T-cell (primary cell): ENCODE measurements around the gene KIF22. TPM values are rescaled to one million over a fixed set of nuclear protein-coding genes. Genes with fewer than 3 reads are reported as not detected.
"Not testable (repeated sequence)": the region's sequence is repeated elsewhere in the genome, so short reads cannot be mapped to it uniquely, and the experiment has no call there.

Experiments
- ATAC-seq, 4 experiments: fragments of 200-7000 bp in 3 of 4; fragments of 150-1000 bp in 1 of 4; cut with Tn5 transposase; replicated peaks in 1 of 4; 1 replicate in 3 of 4; 2 replicates in 1 of 4; pipeline ENCODE4 v1.10.0; 2021; ENCODE audit warnings: moderate library complexity in 3 of 4, mild to moderate bottlenecking in 2 of 4, moderate number of reproducible peaks in 1 of 4
- CTCF ChIA-PET, 2 donors: fragments of 300-600 bp; sonication (Branson Sonifier 250); formaldehyde crosslinking; loops; one replicate each; lab custom pipeline; 2022; ENCODE audit warnings: antibody characterized with exemption in 2 of 2; lab: Charles Lee
- POLR2A ChIA-PET, 2 donors: fragments of 300-600 bp; sonication (Branson Sonifier 250); formaldehyde crosslinking; loops; one replicate each; lab custom pipeline; 2022; ENCODE audit warnings: antibody characterized with exemption in 2 of 2; lab: Charles Lee
- DNase-seq, 35 experiments: peaks; one replicate each; pipeline versions ENCODE4 v3.0.0 to v3.0.0-alpha.2; 2013 to 2023
- H3K27ac ChIP-seq: one replicate; pipeline ENCODE4 v1.5.1; 2013; ENCODE audit warnings: low read length
- H3K27me3 ChIP-seq, 2 experiments: replicated peaks in 1 of 2; 1 replicate in 1 of 2; 2 replicates in 1 of 2; pipeline versions ENCODE4 v1.6.1 to v1.7.0; 2013; ENCODE audit warnings: low read length in 1 of 2, mixed read lengths in 1 of 2; ENCODE audit not compliant: control insufficient read depth in 2 of 2, insufficient read depth in 2 of 2; ENCODE audit errors: extremely low read depth in 1 of 2
- H3K36me3 ChIP-seq, 2 donors: 1 replicate in 1 of 2; 2 replicates in 1 of 2; pipeline versions ENCODE4 v1.6.1 to v1.7.0; 2013; ENCODE audit warnings: low read length in 1 of 2; ENCODE audit not compliant: control insufficient read depth in 2 of 2, insufficient read depth in 1 of 2; ENCODE audit errors: extremely low read depth in 1 of 2
- H3K4me1 ChIP-seq, 2 experiments: 1 replicate in 1 of 2; 2 replicates in 1 of 2; pipeline versions ENCODE4 v1.6.1 to v1.7.0; 2013; ENCODE audit warnings: low read length in 2 of 2, mixed read lengths in 1 of 2; ENCODE audit not compliant: insufficient read depth in 2 of 2, control insufficient read depth in 1 of 2; ENCODE audit errors: extremely low read depth in 1 of 2
- H3K4me3 ChIP-seq, 2 donors: 1 replicate in 1 of 2; 2 replicates in 1 of 2; pipeline versions ENCODE4 v1.5.1 to v1.7.0; 2013; ENCODE audit warnings: mild to moderate bottlenecking in 2 of 2, low read length in 1 of 2, moderate library complexity in 1 of 2; ENCODE audit not compliant: control insufficient read depth in 1 of 2; ENCODE audit errors: extremely low read depth in 1 of 2
- H3K9me3 ChIP-seq: 2 replicates; pipeline ENCODE4 v1.7.0; 2013
- H3K27ac Mint-ChIP-seq, 2 donors: one replicate each; pipeline ENCODE4 v1.8.0; 2020 to 2021; ENCODE audit warnings: mild to moderate bottlenecking in 2 of 2, mixed read lengths in 2 of 2
- H3K27me3 Mint-ChIP-seq, 2 donors: one replicate each; pipeline ENCODE4 v1.8.0; 2021 to 2022; ENCODE audit warnings: mixed read lengths in 2 of 2
- H3K36me3 Mint-ChIP-seq: one replicate; pipeline ENCODE4 v1.8.0; 2021; ENCODE audit warnings: mixed read lengths
- H3K4me1 Mint-ChIP-seq, 3 donors: one replicate each; pipeline ENCODE4 v1.8.0; 2020 to 2022; ENCODE audit warnings: mixed read lengths in 3 of 3, mild to moderate bottlenecking in 1 of 3
- H3K4me3 Mint-ChIP-seq, 3 donors: one replicate each; pipeline ENCODE4 v1.8.0; 2020 to 2022; ENCODE audit warnings: mild to moderate bottlenecking in 3 of 3, mixed read lengths in 3 of 3, moderate library complexity in 3 of 3
- H3K9me3 Mint-ChIP-seq, 3 donors: one replicate each; pipeline ENCODE4 v1.8.0; 2020 to 2022; ENCODE audit warnings: mixed read lengths in 3 of 3
- WGBS: methylation state at CpG from one replicate; pipeline ENCODE4 v1.1.5; 2013; ENCODE audit warnings: missing lambda C conversion rate; ENCODE audit not compliant: insufficient coverage; 5-methylcytosine and 5-hydroxymethylcytosine counted together
- total RNA-seq, 35 experiments: library from RNA in 6 of 35; stranded (reverse) in 6 of 35; fragments of 120-200 nt in 1 of 35; gene quantifications; one replicate each; pipeline versions ENCODE4 v1.2.1 to v1.2.4 and lab custom pipeline; 2013 to 2026

KIF22 gene
- total RNA-seq, 5 donors from 2014 or later (not counting 1 experiment from before 2014, with no cell fraction given): 84.1 to 95.2 (median 84.9) TPM

DNA sequence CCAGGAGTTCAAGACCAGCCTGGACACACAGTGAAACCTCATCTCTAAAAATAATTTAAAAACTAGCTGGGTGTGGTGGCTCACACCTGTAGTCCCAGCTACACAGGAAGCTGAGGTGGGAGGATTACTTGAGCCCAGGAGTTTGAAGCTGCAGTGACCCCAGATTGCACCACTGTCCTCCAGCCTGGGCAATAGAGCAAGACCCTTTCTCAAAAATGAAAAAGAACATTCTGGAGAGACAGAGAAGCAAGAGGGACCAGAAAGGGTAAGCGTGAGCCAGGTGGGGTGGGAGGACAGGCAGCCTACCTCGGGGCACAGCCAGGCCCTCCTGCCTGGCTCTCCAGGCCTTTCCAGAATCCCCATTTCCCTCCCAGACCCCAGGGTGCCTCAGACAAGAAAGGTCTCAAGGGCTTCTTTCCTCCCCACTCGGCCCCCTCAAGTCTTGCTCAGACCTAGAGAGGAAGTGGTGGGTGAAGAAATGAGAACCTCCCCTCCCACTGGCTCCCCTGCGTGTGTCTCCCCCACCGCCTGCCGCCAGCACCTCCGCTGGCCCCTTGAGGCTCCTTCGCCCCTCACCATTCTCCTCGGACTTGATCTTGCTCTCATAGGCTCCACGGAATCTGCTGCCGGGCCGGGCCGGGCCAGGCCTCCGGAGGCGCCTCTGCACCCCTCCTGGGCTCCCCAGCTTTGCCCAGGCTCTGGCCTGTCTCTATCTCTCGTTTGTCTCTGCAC lies 45.3 kb upstream of the KIF22 start:
- ATAC-seq (peak; percentile 47 to 71 (median 69)), DNase-seq (peak in 33 of 35 experiments; percentile 25 to 70 (median 50))
- peaks cover 48 to 80% of the 10 kb centered on the region in 2 experiments for H3K4me1 ChIP-seq
- Mint-ChIP-seq H3K27me3 (peaks cover 0 to 2% of the 10 kb centered on the region in 2 donors), H3K4me3 (peak overlapping the region; percentile 98 to 99 (median 98)), H3K9me3 (no peaks in the 10 kb centered on the region), H3K36me3 (peaks cover 58% of the 10 kb centered on the region), H3K4me1 (peaks cover 70 to 76% (median 71%) of the 10 kb centered on the region in 3 donors), H3K27ac (peak overlapping the region; percentile 98 to 99)
- H3K36me3 ChIP-seq: peaks cover 12 to 44% of the 10 kb centered on the region in 2 donors
- ChIA-PET POLR2A (interaction anchor here in 1 of 2 donors (1.0 kb wide), 1 partner anchor 9 kb away, joined by 3 read pairs; no protein-coding TSS in a partner anchor), CTCF (interaction anchor here in 1 of 2 donors (0.6 to 3.3 kb wide), 4 partner anchors 44 to 71 kb away, joined by 5 to 15 read pairs (median 10); partner anchors contain the start of genes KIF22 and PAGR1)
- no peaks in the 10 kb centered on the region for H3K9me3 ChIP-seq
- peak overlapping the region; percentile 98 for H3K27ac ChIP-seq
- no peaks in the 10 kb centered on the region for H3K27me3 ChIP-seq
- H3K4me3 ChIP-seq: peak overlapping the region; percentile 80 to 94
- under 1% methylated on average over 13 of the region's 16 CpGs for WGBS

DNA sequence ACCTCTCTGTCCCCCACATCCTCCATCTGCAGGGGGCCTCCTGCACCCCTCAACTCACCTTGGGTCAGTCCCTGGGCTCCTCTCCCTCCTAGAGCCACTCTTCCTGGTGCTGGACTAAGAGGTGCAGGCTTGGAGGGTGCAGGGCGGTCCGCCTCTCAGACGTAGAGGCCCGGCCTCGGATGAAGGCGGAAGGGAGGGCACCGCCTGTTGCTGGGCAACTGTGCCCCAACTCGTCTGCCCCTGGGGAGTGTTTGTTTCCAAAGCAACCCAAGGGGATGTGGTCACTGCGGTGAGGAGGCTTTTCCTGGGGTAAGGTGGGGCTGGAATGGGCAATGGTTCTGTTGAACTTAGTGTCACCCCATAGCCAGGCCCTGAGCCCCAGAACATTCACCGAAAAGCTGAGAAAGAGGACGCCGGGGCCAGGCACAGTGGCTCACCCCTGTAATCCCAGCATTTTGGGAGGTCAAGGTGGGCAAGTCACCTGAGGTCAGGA lies 44.7 kb upstream of the KIF22 start, which contains the start of gene C16orf54:
C16orf54 (minus strand) TSS at position 138 of the 493 bp plus-strand sequence. CDS start 1,039 bp downstream, outside the sequence.
- ATAC-seq: peak; percentile 83 to 89 (median 86)
- Histone ChIP-seq H3K36me3 (peaks cover 12 to 44% of the 10 kb centered on the region in 2 donors), H3K4me3 (peak within 1 kb of the TSS; percentile 80 to 94), H3K4me1 (peaks cover 44 to 74% of the 10 kb centered on the region in 2 experiments), H3K9me3 (no peaks in the 10 kb centered on the region), H3K27me3 (no peaks in the 10 kb centered on the region), H3K27ac (peak within 1 kb of the TSS; percentile 98)
- ChIA-PET CTCF (interaction anchor here (0.6 to 3.3 kb wide), 4 partner anchors 44 to 70 kb away, joined by 3 to 15 read pairs (median 10); partner anchors contain the start of genes KIF22 (in 1 of the 2) and PAGR1 (in 1 of the 2)), POLR2A (interaction anchor here (0.6 to 1.0 kb wide), 7 partner anchors 8 to 70 kb away, joined by 3 to 12 read pairs (median 4); partner anchors contain the start of genes KIF22 (in 1 of the 2) and PAGR1 (in 1 of the 2))
- Mint-ChIP-seq H3K27me3 (peaks cover 0 to 2% of the 10 kb centered on the region in 2 donors), H3K9me3 (no peaks in the 10 kb centered on the region), H3K4me1 (peaks cover 64 to 70% (median 65%) of the 10 kb centered on the region in 3 donors), H3K4me3 (peak within 1 kb of the TSS; percentile 98 to 99 (median 98)), H3K36me3 (peaks cover 52% of the 10 kb centered on the region), H3K27ac (peak within 1 kb of the TSS; percentile 98 to 99)
- 0% methylated on average over 9 of the region's 12 CpGs for WGBS
- peak; percentile 86 to 97 (median 94) for DNase-seq

DNA sequence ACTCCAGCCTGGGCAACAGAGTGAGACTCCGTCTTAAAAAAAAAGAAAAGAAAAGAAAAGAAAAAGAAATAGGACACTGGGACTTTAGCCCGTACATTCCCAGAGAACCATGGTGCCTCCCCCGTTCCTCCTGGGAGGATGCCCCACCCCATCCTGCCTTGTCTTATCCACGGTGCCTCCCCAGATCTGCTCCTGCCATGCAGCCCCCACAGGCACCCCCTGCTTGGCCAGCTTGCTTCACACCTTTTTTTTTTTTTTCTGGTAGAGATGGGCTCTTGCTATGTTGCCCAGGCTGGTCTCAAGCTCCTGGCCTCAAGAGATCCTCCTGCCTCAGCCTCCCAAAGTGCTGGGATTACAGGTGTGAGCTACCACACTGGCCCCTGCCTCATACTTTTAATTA lies 44.0 kb upstream of the KIF22 start:
- not testable (repeated sequence) for H3K9me3 Mint-ChIP-seq, H3K27me3 ChIP-seq, ATAC-seq, H3K9me3 ChIP-seq, H3K27me3 Mint-ChIP-seq
- peak in 1 of 35 experiments; percentile 45 for DNase-seq
- H3K4me3 Mint-ChIP-seq: peak overlapping the region; percentile 98 to 99 (median 98)
- Histone ChIP-seq H3K4me1 (peaks cover 38 to 68% of the 10 kb centered on the region in 2 experiments), H3K27ac (peak overlapping the region; percentile 98), H3K36me3 (peaks cover 12 to 41% of the 10 kb centered on the region in 2 donors), H3K4me3 (peak overlapping the region; percentile 80 to 94)
- WGBS: 24% methylated on average over 2 of the region's 4 CpGs
- H3K36me3 Mint-ChIP-seq: peaks cover 46% of the 10 kb centered on the region
- peak overlapping the region; percentile 98 to 99 for H3K27ac Mint-ChIP-seq
- ChIA-PET CTCF (interaction anchor here (0.6 to 3.3 kb wide), 4 partner anchors 44 to 69 kb away, joined by 3 to 15 read pairs (median 10); partner anchors contain the start of genes KIF22 (in 1 of the 2) and PAGR1 (in 1 of the 2)), POLR2A (interaction anchor here (0.6 to 1.0 kb wide), 9 partner anchors 7 to 69 kb away, joined by 3 to 12 read pairs (median 5); partner anchors contain the start of genes KIF22 (in 2 of the 2) and PAGR1 (in 1 of the 2))
- peaks cover 58 to 66% (median 59%) of the 10 kb centered on the region in 3 donors for H3K4me1 Mint-ChIP-seq

DNA sequence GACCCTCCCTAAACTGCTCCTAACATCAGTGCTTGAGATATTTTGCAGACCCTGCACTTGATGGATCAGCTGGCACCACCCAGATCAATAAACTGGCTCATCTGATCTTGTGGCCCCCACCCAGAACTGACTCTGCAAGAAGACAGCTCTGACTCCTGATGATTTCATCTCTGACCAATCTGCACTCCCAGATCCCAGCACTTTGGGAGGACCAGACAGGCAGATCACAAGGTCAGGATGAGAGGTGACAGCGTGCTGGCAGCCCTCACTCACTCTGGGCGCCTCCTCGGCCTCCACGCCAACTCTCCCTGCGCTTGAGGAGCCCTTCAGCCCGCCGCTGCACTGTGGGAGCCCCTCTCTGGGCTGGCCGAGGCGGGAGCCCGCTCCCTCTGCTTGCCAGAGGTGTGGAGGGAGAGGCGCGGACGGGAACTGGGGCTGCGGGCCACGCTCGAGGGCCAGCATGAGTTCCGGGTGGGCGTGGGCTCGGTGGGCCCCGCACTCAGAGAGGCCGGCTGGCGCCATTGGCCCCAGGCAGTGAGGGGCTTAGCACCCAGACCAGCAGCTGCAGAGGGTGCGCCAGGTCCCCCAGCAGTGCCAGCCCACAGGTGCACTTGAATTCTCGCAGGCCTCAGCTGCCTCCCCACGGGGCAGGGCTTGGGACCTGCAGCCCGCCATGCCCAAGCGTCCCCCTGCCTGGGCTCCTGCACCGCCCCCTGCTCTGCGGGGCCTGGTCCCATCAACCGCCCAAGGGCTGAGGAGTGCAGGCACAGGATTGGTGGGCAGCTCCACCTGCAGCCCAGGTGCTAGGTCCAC lies 42.4 kb upstream of the KIF22 start:
- peak overlapping the region; percentile 98 to 99 for H3K27ac Mint-ChIP-seq
- peaks cover 42 to 51% (median 43%) of the 10 kb centered on the region in 3 donors for H3K4me1 Mint-ChIP-seq

DNA sequence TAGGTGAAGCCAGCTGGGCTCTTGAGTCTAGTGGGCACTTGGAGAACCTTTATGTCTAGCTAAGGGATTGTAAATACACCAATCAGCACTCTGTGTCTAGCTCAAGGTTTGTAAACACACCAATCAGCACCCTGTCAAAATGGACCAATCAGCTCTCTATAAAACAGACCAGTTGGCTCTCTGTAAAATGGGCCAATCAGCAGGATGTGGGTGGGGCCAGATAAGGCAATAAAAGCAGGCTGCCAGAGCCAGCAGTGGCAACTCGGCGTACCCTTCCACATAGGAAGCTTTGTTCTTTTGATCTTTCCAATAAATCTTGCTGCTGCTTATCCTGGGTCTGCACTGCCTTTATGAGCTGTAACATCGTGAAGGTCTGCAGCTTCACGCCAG lies 41.8 kb upstream of the KIF22 start:
- DNase-seq, H3K9me3 ChIP-seq, H3K27me3 ChIP-seq, H3K9me3 Mint-ChIP-seq, POLR2A ChIA-PET, H3K4me3 ChIP-seq, H3K27me3 Mint-ChIP-seq, ATAC-seq: not testable (repeated sequence)
- H3K4me1 ChIP-seq: peaks cover 24 to 46% of the 10 kb centered on the region in 2 experiments
- Mint-ChIP-seq H3K4me1 (peaks cover 36 to 48% (median 39%) of the 10 kb centered on the region in 3 donors), H3K36me3 (peaks cover 24% of the 10 kb centered on the region), H3K4me3 (peak overlapping the region in 1 of 3 donors; percentile 7), H3K27ac (peak overlapping the region; percentile 81 to 82)
- CTCF ChIA-PET: interaction anchor here in 1 of 2 donors (0.7 to 1.0 kb wide), 2 partner anchors 10 to 48 kb away, joined by 3 read pairs; no protein-coding TSS in a partner anchor
- H3K27ac ChIP-seq: peak overlapping the region; percentile 23
- 94% methylated on average over 4 of the region's 4 CpGs for WGBS
- H3K36me3 ChIP-seq: peaks cover 6 to 19% of the 10 kb centered on the region in 2 donors

More for the DNA sequence above, 42.4 kb upstream of the KIF22 start:
- ChIA-PET CTCF (interaction anchor here in 1 of 2 donors (0.7 to 1.0 kb wide), 2 partner anchors 10 to 47 kb away, joined by 3 read pairs; no protein-coding TSS in a partner anchor), POLR2A (no interaction called here)
- H3K36me3 Mint-ChIP-seq: peaks cover 30% of the 10 kb centered on the region
- H3K27ac ChIP-seq: peak overlapping the region; percentile 23
- no peaks in the 10 kb centered on the region for H3K27me3 ChIP-seq
- no peak overlapping the region for H3K4me3 ChIP-seq
- 99% methylated on average over 30 of the region's 30 CpGs for WGBS
- H3K36me3 ChIP-seq: peaks cover 12 to 25% of the 10 kb centered on the region in 2 donors
- H3K9me3 ChIP-seq: no peaks in the 10 kb centered on the region
- peaks cover 0 to 2% of the 10 kb centered on the region in 2 donors for H3K27me3 Mint-ChIP-seq
- no peak for ATAC-seq
- H3K4me3 Mint-ChIP-seq: peak overlapping the region in 2 of 3 donors; percentile 19 to 24
- DNase-seq: no peak
- peaks cover 29 to 52% of the 10 kb centered on the region in 2 experiments for H3K4me1 ChIP-seq
- H3K9me3 Mint-ChIP-seq: no peaks in the 10 kb centered on the region
